GM20000 (cell line): Measurements from ENCODE around the gene PTTG2.

Experiments used
- DNase-seq: peaks from one replicate; pipeline ENCODE4 v3.0.0; 2012; ENCODE audit warnings: low spot score
- TF ChIP-seq, protein P1 (sequence below): IDR thresholded peaks from 2 replicates; pipeline ENCODE4 v1.5.1; 2012; ENCODE audit warnings: mild to moderate bottlenecking, control low read depth; ENCODE audit errors: extremely low read depth, missing control alignments

The PTTG2 gene

DNA sequence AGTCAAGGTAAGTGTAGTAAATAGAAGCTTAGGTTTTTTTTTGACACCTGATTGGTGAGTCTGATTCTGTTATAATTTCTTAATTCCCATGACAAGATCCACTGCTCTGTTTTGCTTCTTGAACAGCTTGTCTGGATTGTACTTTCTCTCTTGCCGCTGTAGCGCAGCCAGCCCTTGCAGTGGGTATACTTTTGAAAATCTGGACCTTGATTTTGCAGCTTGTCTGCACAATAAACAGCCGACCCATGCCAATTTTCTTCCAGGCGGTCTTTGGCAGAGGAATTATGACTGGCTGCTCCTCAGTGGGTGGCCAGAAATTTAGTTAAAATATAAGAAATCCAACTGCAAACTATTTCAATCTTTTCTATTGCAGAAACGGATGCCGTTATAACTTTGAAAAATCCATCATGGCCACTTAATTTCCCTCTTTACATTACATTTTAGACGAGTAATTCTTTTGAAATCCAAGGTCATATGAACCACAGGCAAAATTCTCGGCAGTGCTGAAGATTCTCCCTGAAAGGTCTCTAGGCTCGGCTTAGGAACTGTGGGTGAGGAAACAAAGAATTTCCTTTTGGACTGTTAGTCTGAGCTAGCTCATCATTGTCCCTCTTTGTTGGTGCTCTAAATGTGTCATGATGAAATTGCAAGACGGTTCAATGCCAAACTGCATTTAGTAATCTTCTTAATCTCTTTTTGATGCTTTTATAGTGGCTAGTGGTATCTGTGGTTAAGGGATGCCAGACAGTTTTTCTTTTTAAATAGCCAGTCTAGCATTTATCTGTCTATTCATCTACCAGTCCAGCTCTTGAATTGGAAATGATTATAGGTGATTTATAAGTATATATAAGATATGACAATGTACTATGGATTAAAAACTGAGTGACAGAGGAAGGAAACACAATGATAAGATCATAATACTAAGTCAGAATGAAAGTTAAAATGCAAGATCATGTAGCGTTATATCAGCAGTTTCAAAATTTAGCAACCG lies 31.5 kb upstream of the PTTG2 start:
- TF ChIP-seq, protein P1, sequence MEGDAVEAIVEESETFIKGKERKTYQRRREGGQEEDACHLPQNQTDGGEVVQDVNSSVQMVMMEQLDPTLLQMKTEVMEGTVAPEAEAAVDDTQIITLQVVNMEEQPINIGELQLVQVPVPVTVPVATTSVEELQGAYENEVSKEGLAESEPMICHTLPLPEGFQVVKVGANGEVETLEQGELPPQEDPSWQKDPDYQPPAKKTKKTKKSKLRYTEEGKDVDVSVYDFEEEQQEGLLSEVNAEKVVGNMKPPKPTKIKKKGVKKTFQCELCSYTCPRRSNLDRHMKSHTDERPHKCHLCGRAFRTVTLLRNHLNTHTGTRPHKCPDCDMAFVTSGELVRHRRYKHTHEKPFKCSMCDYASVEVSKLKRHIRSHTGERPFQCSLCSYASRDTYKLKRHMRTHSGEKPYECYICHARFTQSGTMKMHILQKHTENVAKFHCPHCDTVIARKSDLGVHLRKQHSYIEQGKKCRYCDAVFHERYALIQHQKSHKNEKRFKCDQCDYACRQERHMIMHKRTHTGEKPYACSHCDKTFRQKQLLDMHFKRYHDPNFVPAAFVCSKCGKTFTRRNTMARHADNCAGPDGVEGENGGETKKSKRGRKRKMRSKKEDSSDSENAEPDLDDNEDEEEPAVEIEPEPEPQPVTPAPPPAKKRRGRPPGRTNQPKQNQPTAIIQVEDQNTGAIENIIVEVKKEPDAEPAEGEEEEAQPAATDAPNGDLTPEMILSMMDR: no peak
- DNase-seq: no peak

DNA sequence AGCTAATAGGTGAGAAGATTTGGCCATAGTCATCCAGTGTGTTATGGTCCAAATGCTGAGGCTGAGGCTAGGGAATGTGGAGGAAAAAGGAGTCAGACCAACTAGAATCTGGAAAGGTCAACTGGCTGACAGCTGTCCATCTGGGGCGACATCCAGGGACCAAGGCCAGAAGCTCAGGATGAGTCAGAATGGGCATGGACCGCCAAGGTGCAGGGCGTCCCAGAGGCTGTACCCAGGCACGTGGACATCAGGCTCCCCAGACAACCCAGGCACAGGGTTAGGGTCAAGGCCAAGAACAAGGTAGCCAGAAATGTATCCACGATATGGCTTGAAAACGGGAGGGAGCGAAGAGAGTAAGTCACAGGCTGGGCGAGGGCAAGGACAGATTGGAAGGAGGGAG lies 26.1 kb upstream of the PTTG2 start:
- TF ChIP-seq, protein P1: no peak
- DNase-seq: no peak

DNA sequence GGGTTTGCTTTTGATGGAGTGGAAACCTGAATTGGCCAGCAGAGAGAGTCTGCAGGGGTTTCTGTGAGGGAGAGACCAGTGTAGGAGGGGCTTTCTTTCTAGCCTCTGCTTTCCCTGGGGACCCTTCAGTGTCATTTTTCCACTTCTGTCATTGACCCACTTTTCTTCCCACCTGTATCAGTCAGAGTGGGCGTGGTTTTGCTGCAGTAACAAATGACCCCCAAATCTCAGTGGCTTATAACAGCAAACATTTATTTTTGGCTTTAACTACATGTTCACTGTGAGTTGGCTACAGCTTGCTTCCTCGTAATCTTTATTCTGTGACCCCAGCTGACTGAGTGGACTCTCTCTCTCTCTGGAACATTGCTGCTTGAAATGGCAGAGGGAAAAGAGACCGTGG lies 25.6 kb upstream of the PTTG2 start:
- TF ChIP-seq, protein P1: no peak
- no peak for DNase-seq

DNA sequence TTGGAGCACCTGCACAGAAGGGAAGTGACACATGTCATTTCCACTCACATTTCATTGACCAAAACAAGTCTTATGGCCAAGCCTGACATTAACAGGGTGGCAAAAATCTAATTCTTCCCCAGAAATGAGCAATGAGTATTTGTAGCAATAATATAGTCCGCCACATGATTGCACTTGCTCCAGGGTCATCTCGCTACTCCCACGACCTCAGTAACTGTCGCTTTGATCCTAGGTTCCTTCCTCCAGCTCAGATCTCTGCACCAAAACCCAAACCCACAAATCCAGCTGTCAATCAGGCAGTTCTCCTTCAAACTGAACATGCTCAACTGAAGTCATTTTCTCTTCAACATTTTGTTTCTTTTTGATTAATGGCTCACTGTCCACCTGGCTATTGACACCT lies 25.2 kb upstream of the PTTG2 start:
- TF ChIP-seq, protein P1: no peak
- DNase-seq: no peak

DNA sequence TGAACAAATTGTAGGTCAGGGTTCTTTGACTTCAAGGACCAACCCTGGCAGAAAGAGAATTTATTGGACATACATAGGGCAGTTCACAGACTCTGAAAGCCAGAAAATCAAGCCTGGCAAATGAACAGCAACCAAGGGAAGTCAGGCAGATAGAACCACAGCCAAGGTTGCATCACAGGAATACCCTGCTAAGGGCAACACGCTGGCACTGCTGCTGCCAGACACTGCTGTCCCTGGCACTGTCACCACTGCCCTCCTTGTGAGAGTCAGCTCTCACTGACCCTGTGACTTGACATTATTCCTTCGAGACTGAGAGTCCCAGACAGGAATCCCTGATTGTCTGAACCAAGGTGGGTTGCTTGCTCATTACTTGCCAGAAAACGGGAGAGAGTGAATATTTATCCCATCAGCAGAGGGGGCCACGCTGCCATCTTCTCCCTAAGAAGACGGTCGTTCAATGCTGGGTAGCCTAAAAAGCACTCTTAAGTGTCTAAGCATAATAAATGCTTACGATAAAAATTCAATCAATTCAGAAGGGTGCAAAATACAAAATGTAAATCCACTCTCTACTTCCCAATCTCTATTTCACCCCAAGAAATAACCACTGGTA lies 23.2 kb upstream of the PTTG2 start:
- TF ChIP-seq, protein P1: no peak
- no peak for DNase-seq

DNA sequence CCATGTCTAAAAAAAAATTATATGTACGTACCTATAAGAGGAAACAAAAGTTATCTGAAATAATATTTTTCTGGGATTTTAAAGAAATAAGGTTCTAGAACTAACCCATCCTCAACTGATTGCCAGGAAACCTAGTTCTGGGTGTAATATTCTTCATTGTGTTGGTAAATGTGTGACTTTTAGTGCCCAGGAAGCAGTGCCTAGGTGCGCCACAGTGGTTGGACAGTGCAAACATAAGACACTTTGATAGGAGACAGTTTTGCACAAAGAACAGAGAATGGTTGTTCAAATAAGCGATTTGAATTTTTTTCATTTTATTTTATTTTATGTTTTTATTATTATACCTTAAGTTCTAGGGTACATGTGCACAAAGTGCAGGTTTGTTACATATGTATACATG lies 22.0 kb upstream of the PTTG2 start:
- TF ChIP-seq, protein P1: no peak
- DNase-seq: no peak

DNA sequence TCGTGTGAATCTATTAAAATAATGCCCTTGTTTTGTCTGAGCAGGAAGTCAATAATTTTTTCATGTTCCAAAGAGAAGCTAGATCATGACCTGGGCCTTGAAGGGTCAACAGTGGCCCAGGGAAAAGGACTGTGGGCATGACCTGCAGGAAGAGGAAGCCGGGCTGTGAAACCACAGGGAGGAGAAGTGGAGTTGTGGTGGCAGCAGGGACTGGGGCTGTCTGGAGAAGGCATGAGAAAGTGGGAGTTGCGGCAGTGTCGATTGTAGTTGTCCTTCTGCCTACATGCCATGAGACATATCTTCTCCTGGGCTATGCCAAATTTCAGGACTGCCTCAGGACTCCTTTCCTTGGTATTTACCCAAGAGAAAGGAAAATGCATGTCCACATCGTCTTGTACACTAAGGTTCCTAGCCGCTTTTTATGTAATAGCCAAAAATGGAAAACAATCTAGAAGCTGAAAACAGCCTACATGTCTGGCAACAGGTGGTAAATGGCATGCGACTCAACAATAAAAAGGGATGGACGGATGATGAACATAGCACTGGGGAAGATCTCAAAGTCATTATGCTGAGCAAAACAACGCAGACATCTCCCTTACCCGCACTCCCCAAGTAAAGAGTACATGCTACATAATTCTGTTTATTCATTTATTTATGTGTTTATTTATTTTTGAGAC lies 13.6 kb upstream of the PTTG2 start:
- TF ChIP-seq, protein P1: no peak
- DNase-seq: no peak
